ENCODE measurements around the gene EIF1B. TPM values are rescaled to one million over a fixed set of nuclear protein-coding genes. Genes with fewer than 3 reads are reported as not detected.

The EIF1B gene
- total and polyA plus RNA-seq, 10 donors: 45.8 to 82.9 (median 52.6) TPM

GRCh38 chr3:40328374-40328773 is 18.9 kb downstream of the EIF1B start:
- 82 to 88% (median 87%) methylated on average over 5 of the region's 5 CpGs for WGBS, 5 donors
- H3K4me1 ChIP-seq: peaks cover 0 to 4% (median 0%) of the 10 kb centered on the region in 6 donors
- H3K36me3 ChIP-seq: no peaks in the 10 kb centered on the region
- no peaks in the 10 kb centered on the region for H3K27me3 ChIP-seq (replicated peaks in 1 of 7)
- H3K4me3 ChIP-seq: no peak overlapping the region
- TF ChIP-seq CTCF (IDR thresholded peaks at IDR 0.05 in 8 of 11, conservative IDR thresholded peaks at IDR 0.05 in 3 of 11) (no peak), POLR2AphosphoS5 (IDR thresholded peaks at IDR 0.05) (no peak), POLR2A (IDR thresholded peaks at IDR 0.05) (no peak)
- intact Hi-C loops (cut with DNase I; ENCODE audit: low total_unique reads): loop anchor here (5.0 kb wide), 2 partner anchors 254 to 1554 kb away; no protein-coding TSS in a partner anchor
- DNase-seq: no peak
- H3K9me3 ChIP-seq: no peaks in the 10 kb centered on the region
- H3K27ac ChIP-seq: no peak overlapping the region

DNA sequence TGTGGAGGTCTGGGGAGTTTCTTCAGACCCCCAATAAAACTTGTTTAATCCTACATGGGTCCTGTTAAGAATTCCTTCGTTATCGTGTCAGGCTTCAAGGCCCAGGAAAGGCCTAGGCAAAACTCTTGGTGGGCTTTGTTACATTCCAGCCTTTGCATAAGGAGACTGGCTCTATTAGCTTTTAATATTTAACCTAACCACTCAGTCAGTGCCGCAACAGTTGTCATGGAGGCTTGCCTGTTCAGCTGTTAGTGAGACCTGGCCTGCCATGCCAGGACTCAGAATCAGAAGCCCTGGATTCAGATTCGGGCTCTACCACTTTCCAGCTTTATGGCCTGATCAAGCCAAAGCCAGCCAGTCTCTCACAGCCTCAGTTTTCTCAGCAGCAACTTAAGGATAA is 19.6 kb downstream of the EIF1B start:
- peaks cover 0 to 4% (median 0%) of the 10 kb centered on the region in 6 donors for H3K4me1 ChIP-seq
- H3K27me3 ChIP-seq (replicated peaks in 1 of 7): no peaks in the 10 kb centered on the region
- no peak overlapping the region for H3K27ac ChIP-seq
- H3K36me3 ChIP-seq: no peaks in the 10 kb centered on the region
- intact Hi-C loops (cut with DNase I; ENCODE audit: low total_unique reads): loop anchor here (5.0 kb wide), 2 partner anchors 253 to 1553 kb away; no protein-coding TSS in a partner anchor
- H3K4me3 ChIP-seq: no peak overlapping the region
- TF ChIP-seq POLR2AphosphoS5 (IDR thresholded peaks at IDR 0.05) (no peak), CTCF (IDR thresholded peaks at IDR 0.05 in 8 of 11, conservative IDR thresholded peaks at IDR 0.05 in 3 of 11) (no peak), POLR2A (IDR thresholded peaks at IDR 0.05) (no peak)
- no peak for DNase-seq
- WGBS, 5 donors: 92 to 98% (median 93%) methylated on average over 4 of the region's 4 CpGs
- no peaks in the 10 kb centered on the region for H3K9me3 ChIP-seq

- Histone ChIP-seq H3K4me1 (no peaks in the 10 kb centered on the region), H3K4me3 (no peak overlapping the region), H3K9me3 (no peaks in the 10 kb centered on the region), H3K27me3 (replicated peaks in 1 of 7) (no peaks in the 10 kb centered on the region), H3K27ac (no peak overlapping the region), H3K36me3 (no peaks in the 10 kb centered on the region)
- WGBS, 5 donors: 81 to 90% (median 86%) methylated on average over 10 of the region's 10 CpGs
- DNase-seq: no peak
- intact Hi-C loops (cut with DNase I; ENCODE audit: low total_unique reads): no loop called here
- no peak for TF ChIP-seq POLR2A (IDR thresholded peaks at IDR 0.05)
- no peak for TF ChIP-seq CTCF (IDR thresholded peaks at IDR 0.05 in 8 of 11, conservative IDR thresholded peaks at IDR 0.05 in 3 of 11)
- no peak for TF ChIP-seq POLR2AphosphoS5 (IDR thresholded peaks at IDR 0.05)
Measured at GRCh38 chr3:40332684-40333083, 23.2 kb downstream of the EIF1B start.

- no peak overlapping the region for H3K4me3 ChIP-seq
- H3K27me3 ChIP-seq (replicated peaks in 1 of 7): no peaks in the 10 kb centered on the region
- no peak for DNase-seq
- TF ChIP-seq POLR2A (IDR thresholded peaks at IDR 0.05) (no peak), CTCF (IDR thresholded peaks at IDR 0.05 in 8 of 11, conservative IDR thresholded peaks at IDR 0.05 in 3 of 11) (no peak), POLR2AphosphoS5 (IDR thresholded peaks at IDR 0.05) (no peak)
- intact Hi-C loops (cut with DNase I; ENCODE audit: low total_unique reads): no loop called here
- 89 to 94% (median 92%) methylated on average over 4 of the region's 4 CpGs for WGBS, 5 donors
- H3K9me3 ChIP-seq: no peaks in the 10 kb centered on the region
- no peaks in the 10 kb centered on the region for H3K36me3 ChIP-seq
- H3K27ac ChIP-seq: no peak overlapping the region
- H3K4me1 ChIP-seq: no peaks in the 10 kb centered on the region
Measured at GRCh38 chr3:40333416-40333815, 23.9 kb downstream of the EIF1B start.

Measured in spleen (tissue), 11 donors.